Gastroesophageal sphincter (tissue), 4 donors: Measurements from ENCODE around the gene TTBK2. TPM values are rescaled to one million over a fixed set of nuclear protein-coding genes. Genes with fewer than 3 reads are reported as not detected.

ENCODE experiments used
- ATAC-seq: fragments of 150-250 bp; one replicate; pipeline ENCODE4 v1.9.1; 2016; ENCODE audit warnings: mild to moderate bottlenecking, moderate library complexity
- H3K27ac ChIP-seq, 4 donors: fragments of 200-600 bp; sonication (generic) in 3 of 4; 1 replicate in 3 of 4; 2 replicates in 1 of 4; pipeline ENCODE4 v1.5.1; 2016 to 2019
- H3K27me3 ChIP-seq: fragments of 200-600 bp; sonication (generic); one replicate; pipeline ENCODE4 v1.5.1; 2019
- H3K36me3 ChIP-seq, 2 donors: fragments of 200-600 bp; sonication (generic); one replicate each; pipeline ENCODE4 v1.5.1; 2019; ENCODE audit warnings: control low read depth in 1 of 2
- H3K4me1 ChIP-seq, 3 donors: fragments of 200-600 bp; sonication (generic); 1 replicate in 2 of 3; 2 replicates in 1 of 3; pipeline ENCODE4 v1.5.1; 2016 to 2019; ENCODE audit warnings: control low read depth in 2 of 3
- H3K4me3 ChIP-seq, 2 donors: fragments of 200-600 bp; sonication (generic); one replicate each; pipeline ENCODE4 v1.5.1; 2019; ENCODE audit warnings: mild to moderate bottlenecking in 1 of 2, moderate library complexity in 1 of 2
- H3K9me3 ChIP-seq, 3 donors: fragments of 200-600 bp; sonication (generic); one replicate each; pipeline ENCODE4 v1.5.1; 2017 to 2019; ENCODE audit warnings: control low read depth in 2 of 3
- EP300 ChIP-seq: sonication (generic); formaldehyde crosslinking; IDR thresholded peaks from one replicate; pipeline ENCODE4 v1.6.1; 2017; ENCODE audit warnings: antibody characterized with exemption, mild to moderate bottlenecking
- POLR2A ChIP-seq, 2 donors: fragments of 450-650 bp; IDR thresholded peaks; one replicate each; pipeline ENCODE4 v1.6.1; 2017; ENCODE audit warnings: antibody characterized with exemption in 2 of 2, mild to moderate bottlenecking in 2 of 2, moderate library complexity in 1 of 2
- POLR2AphosphoS5 ChIP-seq: sonication (generic); formaldehyde crosslinking; IDR thresholded peaks from one replicate; pipeline ENCODE4 v1.6.1; 2017; ENCODE audit warnings: antibody characterized with exemption
- WGBS, 2 donors: methylation state at CpG; one replicate each; pipeline ENCODE4 v1.1.5; 2018; ENCODE audit warnings: low coverage in 1 of 2; 5-methylcytosine and 5-hydroxymethylcytosine counted together
- total RNA-seq, 4 donors: library from RNA; depleted of rRNA; stranded (reverse); fragments of >200 nt; gene quantifications; one replicate each; pipeline ENCODE4 v1.1.0, GENCODE V29; 2016
- TF ChIP-seq, protein P1 (sequence below), 4 experiments: fragments of 200-600 bp in 2 of 4; fragments of 450-650 bp in 2 of 4; sonication (generic) in 1 of 4; IDR thresholded peaks; one replicate each; pipeline ENCODE4 v1.5.1; 2017 to 2019; ENCODE audit warnings: antibody characterized with exemption in 4 of 4, mild to moderate bottlenecking in 2 of 4, moderate library complexity in 2 of 4

The TTBK2 gene
- total RNA-seq, 4 donors from 2014 or later: 21.2 to 24.4 (median 23.2) TPM

DNA sequence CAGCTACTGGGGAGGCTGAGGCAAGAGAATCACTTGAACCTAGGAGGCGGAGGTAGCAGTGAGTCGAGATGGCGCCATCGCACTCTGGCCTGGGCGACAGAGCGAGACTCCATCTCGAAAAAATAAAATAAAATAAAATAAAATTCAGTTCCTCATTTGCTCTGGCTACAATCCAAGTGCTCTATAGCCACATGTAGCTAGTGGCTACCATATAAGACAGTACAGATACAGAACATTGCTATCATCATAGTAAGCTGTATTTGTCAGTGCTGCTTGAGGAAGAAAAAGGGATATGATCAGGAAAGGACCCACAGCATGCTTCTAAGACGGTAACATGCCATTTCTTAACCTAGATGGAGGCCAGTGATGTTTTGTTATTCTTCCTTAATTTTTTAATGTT is 95.0 kb downstream of the TTBK2 start:
- Histone ChIP-seq H3K9me3 (no peaks in the 10 kb centered on the region), H3K27me3 (no peaks in the 10 kb centered on the region), H3K27ac (no peak overlapping the region), H3K4me1 (no peaks in the 10 kb centered on the region), H3K36me3 (peaks cover 0 to 47% of the 10 kb centered on the region in 2 donors), H3K4me3 (no peak overlapping the region)
- ATAC-seq: no peak
- TF ChIP-seq EP300: no peak
- TF ChIP-seq, protein P1, sequence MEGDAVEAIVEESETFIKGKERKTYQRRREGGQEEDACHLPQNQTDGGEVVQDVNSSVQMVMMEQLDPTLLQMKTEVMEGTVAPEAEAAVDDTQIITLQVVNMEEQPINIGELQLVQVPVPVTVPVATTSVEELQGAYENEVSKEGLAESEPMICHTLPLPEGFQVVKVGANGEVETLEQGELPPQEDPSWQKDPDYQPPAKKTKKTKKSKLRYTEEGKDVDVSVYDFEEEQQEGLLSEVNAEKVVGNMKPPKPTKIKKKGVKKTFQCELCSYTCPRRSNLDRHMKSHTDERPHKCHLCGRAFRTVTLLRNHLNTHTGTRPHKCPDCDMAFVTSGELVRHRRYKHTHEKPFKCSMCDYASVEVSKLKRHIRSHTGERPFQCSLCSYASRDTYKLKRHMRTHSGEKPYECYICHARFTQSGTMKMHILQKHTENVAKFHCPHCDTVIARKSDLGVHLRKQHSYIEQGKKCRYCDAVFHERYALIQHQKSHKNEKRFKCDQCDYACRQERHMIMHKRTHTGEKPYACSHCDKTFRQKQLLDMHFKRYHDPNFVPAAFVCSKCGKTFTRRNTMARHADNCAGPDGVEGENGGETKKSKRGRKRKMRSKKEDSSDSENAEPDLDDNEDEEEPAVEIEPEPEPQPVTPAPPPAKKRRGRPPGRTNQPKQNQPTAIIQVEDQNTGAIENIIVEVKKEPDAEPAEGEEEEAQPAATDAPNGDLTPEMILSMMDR (IDR thresholded peaks at IDR 0.05): no peak
- WGBS, 2 donors: 97 to 100% methylated on average over 3 to 8 of the region's 8 CpGs

DNA sequence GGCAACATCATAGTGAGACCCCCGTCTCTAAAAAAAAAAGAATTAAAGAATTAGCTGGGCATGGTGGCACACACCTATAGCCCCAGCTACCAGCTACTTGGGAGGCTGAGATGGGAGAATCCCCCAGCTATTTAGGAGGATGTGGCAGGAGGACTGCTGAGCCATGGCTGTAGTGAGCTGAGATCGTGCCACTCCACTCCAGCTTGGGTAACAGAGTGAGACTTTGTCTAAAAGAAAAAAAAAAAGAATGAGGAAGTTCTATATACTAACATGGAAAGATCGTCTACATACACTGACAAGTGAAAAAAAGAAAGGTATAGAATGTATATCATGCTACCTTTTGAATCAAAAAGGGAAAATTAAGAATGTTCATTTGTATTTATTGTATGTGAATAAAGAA is 99.8 kb downstream of the TTBK2 start:
- Histone ChIP-seq H3K27ac (no peak overlapping the region), H3K36me3 (peaks cover 0 to 29% of the 10 kb centered on the region in 2 donors), H3K4me1 (no peaks in the 10 kb centered on the region), H3K27me3 (no peaks in the 10 kb centered on the region), H3K4me3 (no peak overlapping the region), H3K9me3 (no peaks in the 10 kb centered on the region)
- ATAC-seq: no peak
- WGBS, 2 donors: 91 to 100% methylated on average over 2 to 3 of the region's 3 CpGs
- TF ChIP-seq POLR2A (IDR thresholded peaks at IDR 0.05): no peak
- TF ChIP-seq EP300: no peak
- no peak for TF ChIP-seq POLR2AphosphoS5
- TF ChIP-seq, protein P1 (IDR thresholded peaks at IDR 0.05): no peak

DNA sequence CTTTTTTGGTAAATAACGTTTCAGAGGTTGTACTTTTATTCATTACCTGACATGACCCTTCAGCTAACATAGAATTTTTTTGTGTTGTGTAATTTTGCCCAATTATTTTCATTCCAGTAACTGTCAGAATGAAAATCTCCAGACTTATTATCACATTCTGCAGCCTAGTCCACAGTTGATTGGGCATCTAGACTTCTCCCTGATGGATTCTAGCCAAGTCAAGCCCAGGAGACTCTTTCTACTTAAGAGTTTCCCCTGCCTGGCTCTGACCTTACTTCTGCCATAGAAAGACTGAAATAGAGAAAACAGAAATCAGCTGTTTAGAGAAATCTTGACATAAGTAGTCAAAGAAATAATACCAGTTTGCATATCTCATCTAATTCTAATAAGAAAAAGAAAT is 100.8 kb downstream of the TTBK2 start:
- H3K27ac ChIP-seq: no peak overlapping the region
- no peak for TF ChIP-seq POLR2A (IDR thresholded peaks at IDR 0.05)
- peak; percentile 35 for TF ChIP-seq POLR2AphosphoS5
- TF ChIP-seq, protein P1 (IDR thresholded peaks at IDR 0.05): no peak
- H3K4me3 ChIP-seq: no peak overlapping the region
- 28 to 50% methylated on average over 1 of the region's 1 CpG for WGBS, 2 donors
- ATAC-seq: no peak
- H3K4me1 ChIP-seq: no peaks in the 10 kb centered on the region
- no peaks in the 10 kb centered on the region for H3K27me3 ChIP-seq
- peaks cover 0 to 21% of the 10 kb centered on the region in 2 donors for H3K36me3 ChIP-seq
- H3K9me3 ChIP-seq: no peaks in the 10 kb centered on the region

DNA sequence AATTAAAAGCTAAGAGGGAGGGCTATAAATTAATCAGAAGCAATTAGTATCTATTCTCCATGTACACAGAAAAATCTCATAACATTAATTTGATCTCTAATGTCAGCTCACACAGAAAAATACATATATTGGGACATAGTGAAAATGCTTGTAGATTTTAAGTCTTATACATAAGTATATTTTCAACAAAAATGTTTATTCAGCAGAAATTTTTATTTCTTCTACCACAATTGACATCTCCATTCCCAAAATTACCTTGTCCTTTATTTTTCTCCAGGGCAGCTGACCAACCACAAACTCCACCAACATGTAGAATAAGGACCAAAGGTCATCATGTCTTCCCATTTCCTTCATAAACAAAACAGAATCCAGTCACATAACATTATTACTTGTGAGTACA is 109.1 kb downstream of the TTBK2 start:
- no peaks in the 10 kb centered on the region for H3K9me3 ChIP-seq
- no peak for ATAC-seq
- no peaks in the 10 kb centered on the region for H3K4me1 ChIP-seq
- H3K27me3 ChIP-seq: no peaks in the 10 kb centered on the region
- H3K36me3 ChIP-seq: peaks cover 3 to 35% of the 10 kb centered on the region in 2 donors
- H3K4me3 ChIP-seq: no peak overlapping the region
- TF ChIP-seq POLR2AphosphoS5 (no peak), EP300 (no peak), POLR2A (IDR thresholded peaks at IDR 0.05) (no peak)
- TF ChIP-seq, protein P1 (IDR thresholded peaks at IDR 0.05): no peak
- H3K27ac ChIP-seq: no peak overlapping the region

DNA sequence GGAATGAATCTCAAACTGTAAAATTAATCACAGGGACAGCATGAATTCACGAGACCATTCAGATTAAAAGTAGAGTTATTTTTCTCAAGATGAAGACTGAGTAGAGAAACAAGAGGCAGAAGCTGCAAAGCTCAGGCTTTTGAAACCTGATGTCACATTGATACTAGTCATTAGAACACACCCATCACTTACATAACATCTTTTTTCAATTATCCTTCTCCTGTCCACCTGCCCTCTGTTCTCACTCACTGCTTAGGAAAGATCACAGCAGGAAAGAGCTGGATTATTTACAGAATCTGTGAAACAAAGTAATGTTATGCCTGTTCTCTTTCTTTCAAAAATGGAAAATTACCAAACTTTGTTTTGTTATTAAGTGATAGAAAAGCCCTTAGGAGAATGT is 111.7 kb downstream of the TTBK2 start:
- Histone ChIP-seq H3K4me3 (no peak overlapping the region), H3K36me3 (peaks cover 3 to 37% of the 10 kb centered on the region in 2 donors), H3K27me3 (no peaks in the 10 kb centered on the region), H3K27ac (no peak overlapping the region), H3K9me3 (no peaks in the 10 kb centered on the region), H3K4me1 (no peaks in the 10 kb centered on the region)
- no peak for TF ChIP-seq POLR2A (IDR thresholded peaks at IDR 0.05)
- no peak for TF ChIP-seq EP300
- TF ChIP-seq POLR2AphosphoS5: no peak
- TF ChIP-seq, protein P1 (IDR thresholded peaks at IDR 0.05): no peak
- WGBS, 2 donors: 79 to 85% methylated on average over 1 of the region's 1 CpG
- no peak for ATAC-seq
